Stromal cell of bone marrow (primary cell): ENCODE results near the gene LRIG1.

Source experiments
- DNase-seq: peaks from one replicate; pipeline ENCODE4 v3.0.0-alpha.2; 2012; ENCODE audit warnings: low read depth

LRIG1 gene

DNA sequence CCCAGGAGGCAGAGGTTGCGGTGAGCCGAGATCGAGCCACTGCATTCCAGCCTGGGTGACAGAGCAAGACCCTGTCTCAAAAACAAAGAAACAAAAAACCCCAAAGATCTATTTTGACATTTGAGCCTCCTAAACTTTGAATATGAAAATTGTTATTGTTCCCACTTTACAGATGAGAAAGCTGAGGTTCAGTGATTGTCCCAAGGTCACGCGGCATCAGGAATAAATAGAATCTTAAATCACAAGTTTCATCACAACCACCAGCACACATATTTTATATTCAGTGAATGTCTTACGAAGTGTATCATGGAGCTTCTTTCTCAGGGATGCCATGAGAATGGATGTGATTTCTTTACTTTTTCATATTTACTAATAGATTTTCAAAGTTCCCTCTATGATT, 5.3 kb upstream of the LRIG1 start:
- DNase-seq, result no peak

- no peak for DNase-seq
Observed at GRCh38 chr3:66504850-66505641, 4.2 kb upstream of the LRIG1 start.

- DNase-seq, result no peak
Observed at GRCh38 chr3:66502981-66503380, 2.2 kb upstream of the LRIG1 start.

- DNase-seq, result no peak
Observed at GRCh38 chr3:66502245-66502874, 1.5 kb upstream of the LRIG1 start.

- DNase-seq, result no peak
Observed at GRCh38 chr3:66501483-66502244, 842 bp upstream of the LRIG1 start.

DNA sequence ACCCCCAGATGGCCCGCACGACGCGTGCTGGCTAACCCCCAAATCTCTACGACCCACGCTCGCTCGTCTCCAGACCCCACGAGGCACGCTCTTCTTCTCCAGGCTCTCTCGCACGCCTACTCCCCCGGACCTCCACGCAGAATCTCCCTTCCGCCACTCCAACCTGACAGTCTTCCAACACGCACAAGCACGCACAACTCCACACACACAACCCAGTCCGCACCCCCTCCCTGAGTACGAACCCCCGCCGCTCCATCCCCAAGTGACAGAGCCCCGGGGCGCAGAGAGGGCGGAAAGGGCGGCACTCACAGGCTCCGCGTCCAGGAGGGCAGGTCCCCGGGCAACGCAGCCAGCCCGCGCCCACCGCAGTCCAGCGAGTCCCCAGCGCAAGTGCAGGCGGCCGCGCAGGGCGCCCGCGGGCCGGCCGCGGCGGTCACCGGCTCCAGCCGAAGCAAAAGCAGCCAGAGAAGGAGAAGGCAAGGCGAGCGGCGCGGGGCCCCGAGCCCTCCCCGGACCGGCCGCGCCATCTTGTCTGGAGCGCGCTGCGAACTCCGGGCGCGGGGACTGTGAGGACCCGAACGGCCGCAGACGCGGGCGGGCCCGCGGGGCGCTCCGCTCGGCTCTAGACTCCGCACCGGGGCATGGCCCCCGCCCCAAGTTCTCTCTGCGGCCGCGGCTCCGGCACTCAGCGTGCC, 794 bp downstream of the LRIG1 start:
- DNase-seq, result no peak

DNA sequence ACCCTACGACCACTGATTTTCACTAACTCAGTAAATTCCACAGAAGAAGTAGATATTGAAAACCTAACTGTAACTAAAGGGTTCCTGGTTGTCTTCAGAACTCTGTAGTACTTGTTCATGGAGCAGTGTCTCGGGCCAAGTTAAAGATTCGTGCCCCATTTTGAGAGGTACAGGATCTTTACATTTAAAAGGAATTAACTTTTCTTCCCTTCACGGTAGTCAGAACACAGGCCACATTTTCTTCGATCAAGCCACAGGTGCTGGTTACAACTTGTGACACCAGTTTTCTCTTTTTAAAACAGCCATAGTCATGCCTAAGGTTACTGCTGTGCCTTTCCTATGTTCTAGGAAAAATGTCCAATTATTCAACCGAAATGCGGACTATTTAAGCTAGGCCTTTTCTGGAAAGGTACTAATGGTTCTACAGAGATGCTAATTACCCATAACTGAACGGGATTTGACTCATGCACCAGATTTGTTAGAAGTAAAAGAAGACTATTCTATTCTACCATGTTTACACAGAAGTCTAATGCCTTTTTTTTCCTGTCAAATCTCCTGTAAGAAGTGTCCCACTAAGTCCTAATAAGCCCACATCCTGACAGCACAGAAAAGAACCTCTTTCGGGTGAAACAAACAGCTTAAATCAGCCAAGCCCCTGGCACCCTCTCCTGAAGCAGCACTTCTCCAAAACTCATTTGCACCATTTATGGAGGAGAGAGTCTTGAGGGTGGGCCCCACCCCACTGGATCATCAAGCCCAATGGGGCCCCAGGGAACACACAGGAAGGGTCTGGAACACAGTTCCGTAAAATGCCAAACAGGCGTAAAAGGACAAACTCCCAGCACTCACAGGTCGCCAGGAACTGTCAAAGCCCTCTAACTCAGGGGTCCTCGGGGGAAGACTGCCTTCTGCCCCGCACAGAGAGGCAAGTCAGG, 1.9 kb downstream of the LRIG1 start:
- no peak for DNase-seq

DNA sequence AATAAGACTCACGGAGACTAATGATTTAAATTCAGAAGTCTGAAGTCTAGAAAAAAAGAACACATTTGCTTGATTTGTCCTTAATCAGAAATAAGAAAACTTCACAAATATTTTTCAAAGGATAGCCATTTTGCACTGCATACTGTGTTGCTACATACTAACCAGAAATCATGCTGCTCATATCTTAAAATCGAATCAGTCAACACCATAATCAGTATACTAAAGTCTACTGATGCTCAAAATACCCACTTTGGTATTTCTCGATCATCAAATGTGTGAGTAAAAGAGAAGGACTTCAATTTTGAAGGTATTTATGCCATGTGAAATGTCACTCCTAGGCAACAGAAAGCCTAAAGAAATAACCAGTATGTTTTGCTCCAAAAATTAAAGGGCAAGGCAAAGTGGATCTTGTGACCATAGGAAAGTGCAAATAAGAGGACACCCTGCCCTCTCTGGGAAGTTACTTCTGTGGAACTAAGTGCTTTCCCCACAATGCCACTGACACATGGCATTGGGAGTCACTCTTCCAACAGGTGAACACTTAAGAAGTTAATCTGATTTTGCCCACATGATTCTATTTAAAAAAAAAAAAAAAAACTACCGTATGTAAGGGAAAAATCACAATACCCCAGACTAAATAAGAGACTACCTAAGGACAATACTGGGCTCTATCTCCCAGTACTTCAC, 2.7 kb downstream of the LRIG1 start:
- DNase-seq, result no peak

DNA sequence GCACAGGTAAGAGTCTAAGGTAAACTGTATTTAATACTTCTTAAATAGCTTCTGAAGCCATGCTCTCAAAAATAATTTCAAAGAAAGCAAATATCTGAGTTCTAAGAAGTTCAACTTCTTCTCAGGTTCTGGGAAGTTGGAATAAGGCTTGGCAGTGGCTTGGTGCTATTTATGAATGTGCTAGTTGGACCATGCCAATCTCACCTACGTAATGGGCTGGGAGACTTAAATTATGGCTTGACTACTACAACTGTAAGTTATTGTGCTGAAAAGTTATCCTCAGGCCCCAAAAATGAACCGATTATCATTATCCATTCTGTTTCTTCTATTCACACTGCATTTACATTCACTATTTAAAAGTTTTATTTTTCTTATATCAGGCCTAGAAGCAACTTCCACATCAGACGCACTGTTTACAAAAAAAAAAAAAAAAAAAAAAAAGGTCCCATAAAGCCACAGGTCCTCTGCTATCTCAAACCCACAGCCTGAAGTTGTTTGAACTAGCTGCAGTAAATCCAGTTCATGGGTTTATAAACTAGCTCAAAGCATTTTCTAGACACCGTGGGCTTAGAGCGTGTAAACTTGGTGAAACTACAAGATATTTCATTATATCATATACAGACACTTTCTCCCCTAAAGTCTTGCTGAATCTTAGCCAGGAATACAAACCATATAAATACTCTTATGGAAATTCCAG, 3.4 kb downstream of the LRIG1 start:
- no peak for DNase-seq

GRCh38 chr3:66496746-66497145, 4.1 kb downstream of the LRIG1 start:
- no peak for DNase-seq

DNA sequence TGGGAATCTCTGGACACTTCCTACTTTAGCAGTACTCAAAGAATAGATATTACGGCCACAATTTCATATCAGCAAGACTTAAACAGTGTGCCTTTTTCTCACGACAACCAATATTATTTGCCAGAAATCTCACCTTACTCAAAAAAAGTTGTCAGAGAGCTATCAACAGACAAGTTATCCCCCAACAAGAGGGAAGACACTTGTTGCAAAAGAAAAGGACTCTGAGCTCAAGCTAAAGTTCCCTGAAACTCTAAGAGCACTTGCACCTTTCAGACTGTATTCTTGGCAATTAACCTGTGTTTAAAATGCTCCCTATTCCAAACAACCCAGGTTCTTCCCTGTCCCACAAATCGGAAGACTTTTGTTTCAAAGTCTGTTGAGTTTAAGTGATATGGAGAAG, 4.5 kb downstream of the LRIG1 start:
- no peak for DNase-seq

- no peak for DNase-seq
Observed at GRCh38 chr3:66495668-66496045, 5.2 kb downstream of the LRIG1 start.

- DNase-seq, result no peak
Observed at GRCh38 chr3:66494959-66495667, 5.7 kb downstream of the LRIG1 start.

GRCh38 chr3:66493458-66494099, 7.2 kb downstream of the LRIG1 start:
- DNase-seq, result no peak

GRCh38 chr3:66492672-66493071, 8.2 kb downstream of the LRIG1 start:
- no peak for DNase-seq

GRCh38 chr3:66492071-66492470, 8.8 kb downstream of the LRIG1 start:
- no peak for DNase-seq

GRCh38 chr3:66490984-66491383, 9.8 kb downstream of the LRIG1 start:
- no peak for DNase-seq

DNA sequence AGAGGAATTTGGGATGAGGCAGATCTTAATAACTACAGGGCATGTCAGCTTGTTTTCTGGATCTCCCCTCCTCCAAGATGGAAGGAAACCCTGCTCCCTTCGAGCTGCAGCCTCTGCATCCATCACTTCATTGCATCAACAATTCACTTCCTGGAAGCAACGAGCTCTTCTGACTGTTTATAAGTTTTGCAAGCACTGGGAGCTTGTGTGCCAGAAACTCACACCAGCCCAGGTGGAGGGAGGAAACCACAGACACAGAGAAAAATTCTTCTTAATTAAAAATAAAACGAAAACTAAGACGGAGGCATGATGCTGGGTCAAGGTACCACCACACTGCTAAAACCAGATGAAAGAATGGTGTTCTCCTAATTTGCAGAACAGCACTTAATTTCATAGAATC, 10.6 kb downstream of the LRIG1 start:
- DNase-seq, result no peak

- no peak for DNase-seq
Observed at GRCh38 chr3:66489581-66489980, 11.2 kb downstream of the LRIG1 start.
